ENCODE measurements around the gene LPAR4.
A peak's percentile ranks its signal among the peaks of the same experiment; 100 is the strongest.

The LPAR4 gene

DNA sequence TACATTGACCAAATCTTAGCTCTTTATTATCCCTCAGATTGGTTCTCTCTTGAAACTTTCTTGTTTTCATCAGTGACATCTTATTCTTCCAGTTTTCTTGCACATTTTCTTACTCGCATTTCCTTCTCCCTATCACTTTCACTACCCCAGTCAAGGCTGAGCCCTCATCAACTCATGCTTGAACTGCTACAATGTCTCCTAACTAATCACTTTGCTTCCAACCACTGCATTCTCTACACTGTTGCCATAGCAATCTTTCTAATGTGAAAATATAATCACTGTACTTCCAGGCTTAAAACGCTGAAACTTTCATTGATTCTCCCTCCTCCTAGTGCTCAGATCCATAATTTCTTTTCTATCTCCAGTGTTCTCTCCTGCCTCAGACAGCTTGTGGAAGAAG lies 22.2 kb upstream of the LPAR4 start:
- TF ChIP-seq, protein P1, sequence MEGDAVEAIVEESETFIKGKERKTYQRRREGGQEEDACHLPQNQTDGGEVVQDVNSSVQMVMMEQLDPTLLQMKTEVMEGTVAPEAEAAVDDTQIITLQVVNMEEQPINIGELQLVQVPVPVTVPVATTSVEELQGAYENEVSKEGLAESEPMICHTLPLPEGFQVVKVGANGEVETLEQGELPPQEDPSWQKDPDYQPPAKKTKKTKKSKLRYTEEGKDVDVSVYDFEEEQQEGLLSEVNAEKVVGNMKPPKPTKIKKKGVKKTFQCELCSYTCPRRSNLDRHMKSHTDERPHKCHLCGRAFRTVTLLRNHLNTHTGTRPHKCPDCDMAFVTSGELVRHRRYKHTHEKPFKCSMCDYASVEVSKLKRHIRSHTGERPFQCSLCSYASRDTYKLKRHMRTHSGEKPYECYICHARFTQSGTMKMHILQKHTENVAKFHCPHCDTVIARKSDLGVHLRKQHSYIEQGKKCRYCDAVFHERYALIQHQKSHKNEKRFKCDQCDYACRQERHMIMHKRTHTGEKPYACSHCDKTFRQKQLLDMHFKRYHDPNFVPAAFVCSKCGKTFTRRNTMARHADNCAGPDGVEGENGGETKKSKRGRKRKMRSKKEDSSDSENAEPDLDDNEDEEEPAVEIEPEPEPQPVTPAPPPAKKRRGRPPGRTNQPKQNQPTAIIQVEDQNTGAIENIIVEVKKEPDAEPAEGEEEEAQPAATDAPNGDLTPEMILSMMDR (IDR thresholded peaks at IDR 0.05; ENCODE audit: low read depth, low read length) = no peak
- H3K4me3 ChIP-seq (replicated peaks in 1 of 2; ENCODE audit: low read depth in 2 of 2, low read length in 2 of 2) = no peak overlapping the region
- DNase-seq (ENCODE audit: low read depth in 2 of 2) = no peak

- no peak overlapping the region for H3K4me3 ChIP-seq (replicated peaks in 1 of 2; ENCODE audit: low read depth in 2 of 2, low read length in 2 of 2)
- TF ChIP-seq, protein P1 (IDR thresholded peaks at IDR 0.05; ENCODE audit: low read depth, low read length) = no peak
- no peak for DNase-seq (ENCODE audit: low read depth in 2 of 2)
Observed at GRCh38 chrX:78746496-78746895, 1.0 kb upstream of the LPAR4 start.

DNA sequence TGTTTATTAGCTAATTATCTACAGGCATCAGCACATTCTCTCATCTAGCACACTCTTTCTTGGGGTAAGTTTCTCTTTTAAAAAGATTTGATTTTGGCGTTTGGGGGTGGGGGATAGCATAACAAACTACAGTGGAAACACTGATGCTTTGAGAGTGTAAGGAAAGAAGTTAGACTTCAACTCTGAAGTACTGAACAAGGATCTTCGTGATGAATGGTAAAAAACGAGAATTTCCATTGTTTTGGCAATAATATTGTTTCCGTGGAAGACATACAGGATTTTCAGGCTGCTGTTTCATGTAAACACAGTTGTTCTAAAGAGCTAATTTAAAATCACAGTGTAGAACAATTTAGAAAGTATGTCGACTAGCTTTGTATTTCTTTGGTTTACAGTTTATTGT lies 451 bp downstream of the LPAR4 start:
- TF ChIP-seq, protein P1 (IDR thresholded peaks at IDR 0.05; ENCODE audit: low read depth, low read length) = no peak
- DNase-seq (ENCODE audit: low read depth in 2 of 2) = peak in 1 of 2 donors; percentile 1
- H3K4me3 ChIP-seq (replicated peaks in 1 of 2; ENCODE audit: low read depth in 2 of 2, low read length in 2 of 2) = peak overlapping the region in 1 of 2 donors; percentile 8

DNA sequence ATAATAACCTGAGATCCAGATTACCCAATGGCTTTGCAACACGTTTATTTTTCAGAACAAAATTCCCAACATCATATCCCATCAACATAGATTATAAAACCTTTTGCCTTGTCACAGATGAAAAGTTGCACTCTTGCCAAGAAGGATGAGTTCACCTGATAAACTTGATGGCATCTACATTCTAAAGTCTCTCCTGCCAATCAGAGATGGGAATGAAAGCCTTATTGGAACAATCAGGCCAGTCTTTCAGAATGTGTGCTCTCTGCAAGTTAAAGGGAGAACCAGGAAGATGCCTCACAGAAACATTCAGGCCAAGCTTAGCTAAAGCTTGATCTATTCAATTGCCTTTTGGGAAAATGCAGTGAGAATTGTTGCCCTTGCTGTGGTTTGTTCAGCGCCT lies 1.3 kb downstream of the LPAR4 start:
- no peak overlapping the region for H3K4me3 ChIP-seq (replicated peaks in 1 of 2; ENCODE audit: low read depth in 2 of 2, low read length in 2 of 2)
- TF ChIP-seq, protein P1 (IDR thresholded peaks at IDR 0.05; ENCODE audit: low read depth, low read length) = no peak

GRCh38 chrX:78753571-78753970 lies 6.1 kb downstream of the LPAR4 start:
- no peak overlapping the region for H3K4me3 ChIP-seq (replicated peaks in 1 of 2; ENCODE audit: low read depth in 2 of 2, low read length in 2 of 2)
- TF ChIP-seq, protein P1 (IDR thresholded peaks at IDR 0.05; ENCODE audit: low read depth, low read length) = no peak
- no peak for DNase-seq (ENCODE audit: low read depth in 2 of 2)

More for the DNA sequence above, 1.3 kb downstream of the LPAR4 start:
- no peak for DNase-seq (ENCODE audit: low read depth in 2 of 2)

DNA sequence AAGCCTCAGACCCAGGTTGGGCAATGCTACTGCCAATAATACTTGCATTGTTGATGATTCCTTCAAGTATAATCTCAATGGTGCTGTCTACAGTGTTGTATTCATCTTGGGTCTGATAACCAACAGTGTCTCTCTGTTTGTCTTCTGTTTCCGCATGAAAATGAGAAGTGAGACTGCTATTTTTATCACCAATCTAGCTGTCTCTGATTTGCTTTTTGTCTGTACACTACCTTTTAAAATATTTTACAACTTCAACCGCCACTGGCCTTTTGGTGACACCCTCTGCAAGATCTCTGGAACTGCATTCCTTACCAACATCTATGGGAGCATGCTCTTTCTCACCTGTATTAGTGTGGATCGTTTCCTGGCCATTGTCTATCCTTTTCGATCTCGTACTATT lies 7.4 kb downstream of the LPAR4 start:
- TF ChIP-seq, protein P1 (IDR thresholded peaks at IDR 0.05; ENCODE audit: low read depth, low read length) = no peak
- DNase-seq (ENCODE audit: low read depth in 2 of 2) = no peak
- H3K4me3 ChIP-seq (replicated peaks in 1 of 2; ENCODE audit: low read depth in 2 of 2, low read length in 2 of 2) = no peak overlapping the region

DNA sequence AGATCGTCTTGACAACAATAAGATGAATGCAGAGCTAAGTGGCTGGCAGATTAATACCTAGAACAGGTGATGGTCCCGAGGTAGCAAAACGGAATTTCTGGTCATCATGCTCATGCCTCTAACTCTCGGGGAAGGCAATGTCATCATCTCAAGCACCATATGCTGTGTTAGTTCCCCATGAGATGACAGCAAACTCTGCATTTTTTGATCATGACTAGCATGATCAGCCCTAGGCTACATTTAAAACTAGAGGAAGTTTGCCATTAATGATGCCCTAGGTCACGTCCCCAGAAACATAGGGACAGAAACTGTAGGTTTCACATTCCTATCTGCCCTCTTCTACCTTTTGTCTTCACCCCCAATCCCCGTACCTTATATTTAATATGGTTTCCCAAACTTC lies 11.6 kb downstream of the LPAR4 start:
- H3K4me3 ChIP-seq (replicated peaks in 1 of 2; ENCODE audit: low read depth in 2 of 2, low read length in 2 of 2) = no peak overlapping the region
- TF ChIP-seq, protein P1 (IDR thresholded peaks at IDR 0.05; ENCODE audit: low read depth, low read length) = no peak
- DNase-seq (ENCODE audit: low read depth in 2 of 2) = no peak
